GM12878 (cell line): ENCODE data around the gene CEBPB. TPM values are rescaled to one million over a fixed set of nuclear protein-coding genes. Genes with fewer than 3 reads are reported as not detected.

ENCODE experiments used
- ATAC-seq: fragments of 200-7000 bp; cut with Tn5 transposase; 3 replicates; pipeline ENCODE4 v1.9.1; 2020; ENCODE audit warnings: mild to moderate bottlenecking, moderate library complexity
- BruUV-seq: library from RNA; stranded (reverse); fragments of 400-500 nt; replicated peaks from 2 replicates; lab custom pipeline; 2021; lab: Mats Ljungman, UMichigan
- CTCF ChIA-PET: fragments of 300-600 bp; sonication (Branson Sonifier 250); formaldehyde crosslinking; extraction: SDS; loops from one replicate; lab custom pipeline; 2021; ENCODE audit warnings: inconsistent platforms; lab: Yijun Ruan, JAX
- POLR2A ChIA-PET: fragments of 350-600 bp; formaldehyde crosslinking; extraction: SDS; loops from one replicate; lab custom pipeline; 2021; ENCODE audit warnings: inconsistent platforms; lab: Charles Lee
- RAD21 ChIA-PET: fragments of 300-600 bp; sonication (Branson Sonifier 250); formaldehyde crosslinking; loops from one replicate; lab custom pipeline; 2023; ENCODE audit warnings: antibody characterized with exemption; ENCODE audit not compliant: unreplicated experiment; lab: Charles Lee
- SMC1A ChIA-PET: fragments of 300-600 bp; sonication (Branson Sonifier 250); formaldehyde crosslinking; loops from one replicate; lab custom pipeline; 2023; ENCODE audit not compliant: unreplicated experiment, uncharacterized antibody; lab: Charles Lee
- DNase-seq: peaks from one replicate; pipeline ENCODE4 v3.0.0-alpha.2; 2011; ENCODE audit warnings: low read depth, low spot score
- FAIRE-seq: peaks from 3 replicates; lab custom pipeline; 2011; peaks lifted over from hg19 to GRCh38; lab: Jason Lieb, UNC
- H2AFZ ChIP-seq: 2 replicates; pipeline ENCODE4 v1.6.0; 2011; ENCODE audit warnings: low read depth, low read length, control low read depth; ENCODE audit not compliant: control insufficient read depth
- H3K27ac ChIP-seq: 2 replicates; pipeline ENCODE4 v1.5.1; 2011; ENCODE audit warnings: control low read depth; ENCODE audit not compliant: control insufficient read depth, insufficient read depth
- H3K27me3 ChIP-seq, 2 experiments: replicated peaks in 1 of 2; 2 replicates each; pipeline versions ENCODE4 v1.6.0 to v1.6.1; 2011; ENCODE audit warnings: low read length in 1 of 2; ENCODE audit not compliant: control insufficient read depth in 2 of 2, insufficient read depth in 2 of 2
- H3K36me3 ChIP-seq, 2 experiments: 2 replicates each; pipeline ENCODE4 v1.5.1; 2011; ENCODE audit warnings: low read length in 1 of 2; ENCODE audit not compliant: control insufficient read depth in 2 of 2, insufficient read depth in 2 of 2
- H3K4me1 ChIP-seq: 2 replicates; pipeline ENCODE4 v1.6.1; 2011; ENCODE audit warnings: mild to moderate bottlenecking, low read length, moderate library complexity, mixed read lengths; ENCODE audit not compliant: control insufficient read depth, insufficient read depth
- H3K4me2 ChIP-seq: 2 replicates; pipeline ENCODE4 v1.6.0; 2011; ENCODE audit warnings: control low read depth; ENCODE audit not compliant: control insufficient read depth, insufficient read depth
- H3K4me3 ChIP-seq: fragments of 200-600 bp; sonication (generic); 2 replicates; pipeline ENCODE4 v1.5.1; 2016
- H3K79me2 ChIP-seq: 2 replicates; pipeline ENCODE4 v1.6.0; 2011; ENCODE audit warnings: low read length; ENCODE audit not compliant: control insufficient read depth, insufficient read depth
- H3K9ac ChIP-seq: 2 replicates; pipeline ENCODE4 v1.8.0; 2011; ENCODE audit warnings: low read length, control low read depth, mixed read lengths; ENCODE audit not compliant: control insufficient read depth, insufficient read depth
- H3K9me3 ChIP-seq: replicated peaks from 3 replicates; pipeline ENCODE4 v1.5.1; 2011; ENCODE audit warnings: mild to moderate bottlenecking, low read length; ENCODE audit not compliant: control insufficient read depth, insufficient read depth
- H4K20me1 ChIP-seq: 2 replicates; pipeline ENCODE4 v1.6.0; 2011; ENCODE audit not compliant: control insufficient read depth, insufficient read depth
- ATF3 ChIP-seq: IDR thresholded peaks from 2 replicates; pipeline ENCODE4 v1.6.1; 2011; ENCODE audit warnings: low read depth, mild to moderate bottlenecking, low read length, moderate library complexity, borderline replicate concordance; ENCODE audit errors: extremely low read depth
- BCL3 ChIP-seq: IDR thresholded peaks from 2 replicates; pipeline ENCODE4 v1.6.1; 2011; ENCODE audit warnings: borderline replicate concordance, low read depth, mild to moderate bottlenecking, moderate library complexity, low read length; ENCODE audit not compliant: insufficient read depth, poor library complexity, severe bottlenecking
- CEBPZ ChIP-seq: fragments of 150-350 bp; IDR thresholded peaks from 2 replicates; pipeline ENCODE4 v1.6.1; 2016; ENCODE audit warnings: low read depth, low read length
- CHD4 ChIP-seq: fragments of 200-600 bp; sonication (generic); IDR thresholded peaks from 2 replicates; pipeline ENCODE4 v1.6.1; 2016; ENCODE audit warnings: mild to moderate bottlenecking
- E2F4 ChIP-seq: IDR thresholded peaks from 2 replicates; pipeline ENCODE4 v1.6.1; 2012; ENCODE audit warnings: low read depth, low read length, improper control_type of control experiment
- GATAD2B ChIP-seq: fragments of 450-650 bp; conservative IDR thresholded peaks from 2 replicates; pipeline ENCODE4 v1.6.1; 2017; ENCODE audit warnings: low read depth, mild to moderate bottlenecking, moderate library complexity
- KAT2A ChIP-seq: conservative IDR thresholded peaks from 2 replicates; pipeline ENCODE4 v1.6.1; 2011; ENCODE audit warnings: low read depth, low read length; ENCODE audit not compliant: control insufficient read depth
- RUNX3 ChIP-seq: IDR thresholded peaks from 2 replicates; pipeline ENCODE4 v1.6.1; 2012; ENCODE audit warnings: low read length, inconsistent platforms
- TARDBP ChIP-seq: IDR thresholded peaks from 2 replicates; pipeline ENCODE4 v1.6.1; 2016; ENCODE audit warnings: borderline replicate concordance
- TCF7 ChIP-seq: IDR thresholded peaks from 2 replicates; pipeline ENCODE4 v1.6.1; 2014; ENCODE audit warnings: antibody characterized with exemption, borderline replicate concordance
- USF1 ChIP-seq: IDR thresholded peaks from 2 replicates; pipeline ENCODE4 v1.6.1; 2011; ENCODE audit warnings: borderline replicate concordance, low read depth, mild to moderate bottlenecking, moderate library complexity, mixed read lengths, low read length; ENCODE audit not compliant: insufficient read depth; ENCODE audit errors: extremely low read length
- USF2 ChIP-seq: IDR thresholded peaks from 2 replicates; pipeline ENCODE4 v1.6.1; 2011; ENCODE audit warnings: low read depth, low read length, improper control_type of control experiment, borderline replicate concordance
- ZNF622 ChIP-seq: fragments of 450-650 bp; IDR thresholded peaks from 2 replicates; pipeline ENCODE4 v1.6.1; 2017; ENCODE audit warnings: mild to moderate bottlenecking, inconsistent platforms
- WGBS: methylation state at CpG from one replicate; pipeline ENCODE4 v1.1.6; 2016; ENCODE audit warnings: low lambda C conversion rate; ENCODE audit not compliant: insufficient replicate concordance, insufficient coverage; ENCODE audit errors: missing lambda C conversion rate; 5-methylcytosine and 5-hydroxymethylcytosine counted together
- in situ Hi-C: fragments of 300-500 bp; cut with MboI; formaldehyde crosslinking; loops from 9 replicates; pipeline ENCODE4 v1.14.3; 2018; ENCODE audit warnings: mixed read lengths
- intact Hi-C: fragments of 100-400 bp; cut with micrococcal nuclease; formaldehyde crosslinking; loops from one replicate; pipeline ENCODE4 v1.14.2; 2022; ENCODE audit not compliant: unreplicated experiment
- polyA plus RNA-seq, 11 experiments: library from polyadenylated mRNA; depleted of rRNA in 4 of 11; unstranded in 6 of 11; stranded (reverse) in 5 of 11; fragments of >200 nt; fragmentation: Nextera tagmentation in 4 of 11; fragmentation: Illumina TruSeq in 1 of 11; extraction: Ambion mirVana in 4 of 11; extraction: Trizol in 1 of 11; gene quantifications; 1 replicate in 1 of 11; 2 replicates in 10 of 11; pipeline versions ENCODE4 v1.2.1 to v1.2.3, GENCODE V29; 2011 to 2016; ENCODE audit warnings: inconsistent platforms in 2 of 11, missing spikeins in 2 of 11, low read depth in 1 of 11
- total RNA-seq, 4 experiments: library from RNA; depleted of rRNA in 3 of 4; stranded (reverse); fragments of >200 nt in 3 of 4; fragmentation: Illumina TruSeq in 1 of 4; extraction: Trizol in 1 of 4; gene quantifications; 2 replicates each; pipeline versions ENCODE4 v1.2.1 to v1.2.3, GENCODE V29; 2013 to 2021

CEBPB gene
- total and polyA plus RNA-seq, 10 of the 15 experiments (the other 5 are each of a cell fraction or from before 2014, with no cell fraction given), result 0.18 to 8.8 (median 1.6) TPM

GRCh38 chr20:50198180-50198666 lies 7.6 kb downstream of the CEBPB start (continued):
- TF ChIP-seq CEBPZ (no peak), TCF7 (no peak), RUNX3 (no peak), ZNF622 (no peak)

GRCh38 chr20:50198716-50199115 lies 8.1 kb downstream of the CEBPB start:
- Histone ChIP-seq H3K27ac (no peak overlapping the region), H4K20me1 (no peaks in the 10 kb centered on the region), H3K9ac (no peak overlapping the region), H3K4me3 (no peak overlapping the region), H3K79me2 (no peaks in the 10 kb centered on the region), H3K4me2 (no peak overlapping the region), H2AFZ (no peak overlapping the region), H3K36me3 (no peaks in the 10 kb centered on the region), H3K27me3 (no peaks in the 10 kb centered on the region), H3K9me3 (no peaks in the 10 kb centered on the region; the same call in 2 of the 3 replicates), H3K4me1 (no peaks in the 10 kb centered on the region)
- WGBS, result 100% methylated on average over 1 of the region's 1 CpG
- RAD21 ChIA-PET, result no interaction called here
- intact Hi-C loops (no loop called here), in situ Hi-C loops (no loop called here)
- CTCF ChIA-PET, result interaction anchor here (0.5 to 0.8 kb wide), 2 partner anchors 264 to 687 kb away, joined by 3 to 4 read pairs; no protein-coding TSS in a partner anchor
- POLR2A ChIA-PET, result no interaction called here
- BruUV-seq, result no TSS peak
- no peak for FAIRE-seq
- DNase-seq, result no peak
- SMC1A ChIA-PET, result interaction anchor here (0.6 kb wide), 1 partner anchor 434 kb away, joined by 4 read pairs; no protein-coding TSS in a partner anchor
- no peak for ATAC-seq
- no peak for TF ChIP-seq ATF3
- TF ChIP-seq USF2, result no peak
- no peak for TF ChIP-seq KAT2A
- TF ChIP-seq E2F4, result no peak
- TF ChIP-seq USF1, result no peak
- TF ChIP-seq GATAD2B, result no peak
- TF ChIP-seq TARDBP, result no peak
- TF ChIP-seq CHD4, result no peak
- TF ChIP-seq BCL3, result no peak
